HCT116 (cell line): ENCODE results near the gene ATG4D. TPM values are rescaled to one million over a fixed set of nuclear protein-coding genes. Genes with fewer than 3 reads are reported as not detected.

Source experiments
- ATAC-seq: fragments of 200-7000 bp; cut with Tn5 transposase; 2 replicates; pipeline ENCODE4 v1.9.1; 2020; ENCODE audit warnings: mild to moderate bottlenecking, moderate library complexity
- BruUV-seq: library from RNA; stranded (reverse); fragments of 400-500 nt; replicated peaks from 2 replicates; lab custom pipeline; 2021; lab: Mats Ljungman, UMichigan
- CTCF ChIA-PET: fragments of 300-600 bp; sonication (Branson Sonifier 250); formaldehyde crosslinking; loops from one replicate; lab custom pipeline; 2021; ENCODE audit warnings: antibody characterized with exemption; lab: Charles Lee
- POLR2A ChIA-PET: fragments of 300-600, 350-600 bp; sonication (Branson Sonifier 250); formaldehyde crosslinking; loops from one replicate; lab custom pipeline; 2021; ENCODE audit warnings: antibody characterized with exemption; lab: Charles Lee
- RAD21 ChIA-PET, 2 experiments: fragments of 300-600 bp; sonication (Branson Sonifier 250); formaldehyde crosslinking; loops; one replicate each; lab custom pipeline; 2023; ENCODE audit warnings: low total read pairs in 2 of 2; ENCODE audit not compliant: uncharacterized antibody in 2 of 2, unreplicated experiment in 2 of 2, low non-redundant PET in 1 of 2; lab: Charles Lee
- DNase-seq: peaks from one replicate; pipeline ENCODE4 v3.0.0-alpha.2; 2010; ENCODE audit warnings: low read depth, low spot score
- H2AFZ ChIP-seq: fragments of 200-600 bp; shearing (Covaris generic), sonication (generic); 2 replicates; pipeline ENCODE4 v1.6.1; 2017; ENCODE audit warnings: low read depth, mixed run types, mixed read lengths, antibody characterized with exemption, low read length; ENCODE audit not compliant: poor library complexity, severe bottlenecking
- H3K27ac ChIP-seq: 2 replicates; pipeline ENCODE4 v1.5.1; 2012; ENCODE audit warnings: low read depth, low read length
- H3K27me3 ChIP-seq: fragments of 200-600 bp; sonication (generic); 2 replicates; pipeline ENCODE4 v1.6.1; 2016; ENCODE audit warnings: mixed run types, low read length, mixed read lengths; ENCODE audit not compliant: insufficient read depth
- H3K36me3 ChIP-seq, 2 experiments: fragments of 200-500 bp in 1 of 2; fragments of 200-600 bp in 1 of 2; sonication (Bioruptor generic) in 1 of 2; sonication (generic) in 1 of 2; 2 replicates each; pipeline versions ENCODE4 v1.5.1 to v1.6.1; 2014 to 2016; ENCODE audit warnings: low read length in 2 of 2, inconsistent platforms in 1 of 2, mixed read lengths in 1 of 2, mixed run types in 1 of 2; ENCODE audit not compliant: insufficient read depth in 2 of 2, control insufficient read depth in 1 of 2
- H3K4me1 ChIP-seq, 2 experiments: fragments of 200-600 bp in 1 of 2; sonication (generic) in 1 of 2; 2 replicates each; pipeline versions ENCODE4 v1.5.1 to v1.6.1; 2012 to 2017; ENCODE audit warnings: low read length in 2 of 2, inconsistent platforms in 1 of 2, mild to moderate bottlenecking in 1 of 2, mixed read lengths in 1 of 2, mixed run types in 1 of 2, moderate library complexity in 1 of 2; ENCODE audit not compliant: insufficient read depth in 2 of 2, control insufficient read depth in 1 of 2
- H3K4me2 ChIP-seq: fragments of 200-600 bp; sonication (generic); 2 replicates; pipeline ENCODE4 v1.6.1; 2017; ENCODE audit warnings: mixed run types, low read length, mixed read lengths
- H3K4me3 ChIP-seq, 2 experiments: fragments of 200-600 bp in 1 of 2; sonication (generic) in 1 of 2; replicated peaks in 1 of 2; 2 replicates each; pipeline ENCODE4 v1.5.1; 2011 to 2016; ENCODE audit warnings: low read length in 2 of 2, control low read depth in 1 of 2, low read depth in 1 of 2, mild to moderate bottlenecking in 1 of 2, mixed read lengths in 1 of 2, mixed run types in 1 of 2
- H3K79me2 ChIP-seq: fragments of 200-600 bp; sonication (generic); 2 replicates; pipeline ENCODE4 v1.6.1; 2017; ENCODE audit warnings: mild to moderate bottlenecking, mixed run types, low read length, moderate library complexity, mixed read lengths; ENCODE audit not compliant: insufficient read depth
- H3K9ac ChIP-seq: fragments of 200-600 bp; sonication (generic); 2 replicates; pipeline ENCODE4 v1.6.1; 2016; ENCODE audit warnings: low read length, mixed read lengths
- H3K9me2 ChIP-seq: fragments of 200-600 bp; sonication (generic), shearing (Covaris generic); 2 replicates; pipeline ENCODE4 v1.6.1; 2017; ENCODE audit warnings: mixed run types, mild to moderate bottlenecking, moderate library complexity; ENCODE audit not compliant: insufficient read depth
- H3K9me3 ChIP-seq, 2 experiments: fragments of 200-500 bp in 1 of 2; fragments of 200-600 bp in 1 of 2; sonication (Bioruptor generic) in 1 of 2; sonication (generic) in 1 of 2; 2 replicates each; pipeline ENCODE4 v1.6.1; 2014 to 2017; ENCODE audit warnings: low read length in 2 of 2, mixed read lengths in 2 of 2, inconsistent platforms in 1 of 2, low read depth in 1 of 2, mild to moderate bottlenecking in 1 of 2, mixed run types in 1 of 2, moderate library complexity in 1 of 2; ENCODE audit not compliant: control insufficient read depth in 1 of 2, insufficient read depth in 1 of 2
- H4K20me1 ChIP-seq: fragments of 200-600 bp; sonication (generic), shearing (Covaris generic); 2 replicates; pipeline ENCODE4 v1.6.1; 2017; ENCODE audit warnings: mixed run types, mild to moderate bottlenecking, moderate library complexity; ENCODE audit not compliant: insufficient read depth
- CEBPB ChIP-seq: IDR thresholded peaks from 2 replicates; pipeline ENCODE4 v1.6.1; 2012; ENCODE audit warnings: low read depth
- ELF1 ChIP-seq: IDR thresholded peaks from 2 replicates; pipeline ENCODE4 v1.6.1; 2012; ENCODE audit warnings: low read depth, borderline replicate concordance
- RAD21 ChIP-seq: IDR thresholded peaks from 2 replicates; pipeline ENCODE4 v1.6.1; 2012; ENCODE audit warnings: low read depth, mild to moderate bottlenecking
- TCF7L2 ChIP-seq: IDR thresholded peaks from 2 replicates; pipeline ENCODE4 v1.7.0; 2011; ENCODE audit warnings: borderline replicate concordance, inconsistent platforms; ENCODE audit not compliant: insufficient read depth, insufficient read length; ENCODE audit errors: extremely low read depth
- YY1 ChIP-seq: IDR thresholded peaks from 2 replicates; pipeline ENCODE4 v1.6.1; 2011; ENCODE audit warnings: low read length, low read depth, moderate library complexity, mild to moderate bottlenecking; ENCODE audit not compliant: insufficient replicate concordance; ENCODE audit errors: extremely low read depth
- ZFX ChIP-seq: fragments of 450-650 bp; IDR thresholded peaks from 2 replicates; pipeline ENCODE4 v1.6.1; 2017
- intact Hi-C: fragments of 100-400 bp; cut with micrococcal nuclease; formaldehyde crosslinking; loops from 2 replicates; pipeline ENCODE4 v1.10.0; 2022
- total RNA-seq: library from RNA; stranded (reverse); gene quantifications from one replicate; pipeline ENCODE4 v1.2.1, GENCODE V29; 2021; ENCODE audit not compliant: unreplicated experiment
- TF ChIP-seq, protein P1 (sequence below): IDR thresholded peaks from 2 replicates; pipeline ENCODE4 v1.6.1; 2012; ENCODE audit warnings: low read depth
- TF ChIP-seq, protein P2 (sequence below): IDR thresholded peaks from 2 replicates; pipeline ENCODE4 v1.6.1; 2012
- TF ChIP-seq, protein P3 (sequence below): IDR thresholded peaks from 2 replicates; pipeline ENCODE4 v1.6.1; 2011; ENCODE audit warnings: mild to moderate bottlenecking, low read length, moderate library complexity; ENCODE audit not compliant: insufficient replicate concordance; ENCODE audit errors: extremely low read depth

The ATG4D gene
- total RNA-seq, 1 experiment from 2014 or later: 45.4 TPM

DNA sequence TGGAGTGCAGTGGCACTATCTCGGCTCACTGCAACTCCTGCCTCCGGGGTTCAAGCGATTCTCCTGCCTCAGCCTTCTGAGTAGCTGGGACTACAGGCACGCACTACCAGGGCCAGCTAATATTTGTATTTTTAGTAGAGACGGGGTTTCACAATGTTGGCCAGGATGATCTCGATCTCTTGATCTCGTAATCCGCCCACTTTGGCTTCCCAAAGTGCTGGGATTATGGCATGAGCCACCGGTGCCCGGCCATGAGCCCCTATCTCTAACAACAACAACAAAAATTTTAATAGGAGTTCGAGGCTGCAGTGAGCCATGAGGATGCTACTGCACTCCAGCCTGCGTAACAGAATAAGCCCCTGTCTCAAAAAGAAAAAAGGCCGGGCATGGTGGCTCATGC is 38.4 kb downstream of the ATG4D start:
- Histone ChIP-seq H3K4me1 (peaks cover 5 to 20% of the 10 kb centered on the region in 2 experiments; a peak in 3 of 4 replicates), H3K9me3 (no peaks in the 10 kb centered on the region), H3K9me2 (no peaks in the 10 kb centered on the region), H2AFZ (no peak overlapping the region), H3K4me3 (no peak overlapping the region), H3K27ac (no peak overlapping the region), H3K27me3 (no peaks in the 10 kb centered on the region), H3K9ac (no peak overlapping the region), H4K20me1 (no peaks in the 10 kb centered on the region), H3K4me2 (no peak overlapping the region), H3K36me3 (peaks cover 9 to 14% of the 10 kb centered on the region in 2 experiments; a peak in 3 of 4 replicates), H3K79me2 (peaks cover 4% of the 10 kb centered on the region; the same call in 1 of the 2 replicates)
- no TSS peak for BruUV-seq
- DNase-seq: no peak
- ChIA-PET RAD21 (interaction anchor here (0.7 to 3.5 kb wide), 5 partner anchors 22 to 118 kb away, joined by 5 to 31 read pairs (median 6); no protein-coding TSS in a partner anchor), POLR2A (interaction anchor here (1.6 kb wide), 1 partner anchor 62 kb away, joined by 4 read pairs; no protein-coding TSS in a partner anchor), CTCF (interaction anchor here (0.7 to 3.0 kb wide), 8 partner anchors 8 to 119 kb away, joined by 3 to 114 read pairs (median 3); partner anchors contain the start of gene QTRT1)
- ATAC-seq: no peak
- TF ChIP-seq RAD21 (no peak), YY1 (no peak), TCF7L2 (no peak), ELF1 (no peak), ZFX (no peak), CEBPB (no peak)
- TF ChIP-seq, protein P1, sequence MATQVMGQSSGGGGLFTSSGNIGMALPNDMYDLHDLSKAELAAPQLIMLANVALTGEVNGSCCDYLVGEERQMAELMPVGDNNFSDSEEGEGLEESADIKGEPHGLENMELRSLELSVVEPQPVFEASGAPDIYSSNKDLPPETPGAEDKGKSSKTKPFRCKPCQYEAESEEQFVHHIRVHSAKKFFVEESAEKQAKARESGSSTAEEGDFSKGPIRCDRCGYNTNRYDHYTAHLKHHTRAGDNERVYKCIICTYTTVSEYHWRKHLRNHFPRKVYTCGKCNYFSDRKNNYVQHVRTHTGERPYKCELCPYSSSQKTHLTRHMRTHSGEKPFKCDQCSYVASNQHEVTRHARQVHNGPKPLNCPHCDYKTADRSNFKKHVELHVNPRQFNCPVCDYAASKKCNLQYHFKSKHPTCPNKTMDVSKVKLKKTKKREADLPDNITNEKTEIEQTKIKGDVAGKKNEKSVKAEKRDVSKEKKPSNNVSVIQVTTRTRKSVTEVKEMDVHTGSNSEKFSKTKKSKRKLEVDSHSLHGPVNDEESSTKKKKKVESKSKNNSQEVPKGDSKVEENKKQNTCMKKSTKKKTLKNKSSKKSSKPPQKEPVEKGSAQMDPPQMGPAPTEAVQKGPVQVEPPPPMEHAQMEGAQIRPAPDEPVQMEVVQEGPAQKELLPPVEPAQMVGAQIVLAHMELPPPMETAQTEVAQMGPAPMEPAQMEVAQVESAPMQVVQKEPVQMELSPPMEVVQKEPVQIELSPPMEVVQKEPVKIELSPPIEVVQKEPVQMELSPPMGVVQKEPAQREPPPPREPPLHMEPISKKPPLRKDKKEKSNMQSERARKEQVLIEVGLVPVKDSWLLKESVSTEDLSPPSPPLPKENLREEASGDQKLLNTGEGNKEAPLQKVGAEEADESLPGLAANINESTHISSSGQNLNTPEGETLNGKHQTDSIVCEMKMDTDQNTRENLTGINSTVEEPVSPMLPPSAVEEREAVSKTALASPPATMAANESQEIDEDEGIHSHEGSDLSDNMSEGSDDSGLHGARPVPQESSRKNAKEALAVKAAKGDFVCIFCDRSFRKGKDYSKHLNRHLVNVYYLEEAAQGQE: no peak
- TF ChIP-seq, protein P2, sequence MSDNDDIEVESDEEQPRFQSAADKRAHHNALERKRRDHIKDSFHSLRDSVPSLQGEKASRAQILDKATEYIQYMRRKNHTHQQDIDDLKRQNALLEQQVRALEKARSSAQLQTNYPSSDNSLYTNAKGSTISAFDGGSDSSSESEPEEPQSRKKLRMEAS: no peak
- TF ChIP-seq, protein P3, sequence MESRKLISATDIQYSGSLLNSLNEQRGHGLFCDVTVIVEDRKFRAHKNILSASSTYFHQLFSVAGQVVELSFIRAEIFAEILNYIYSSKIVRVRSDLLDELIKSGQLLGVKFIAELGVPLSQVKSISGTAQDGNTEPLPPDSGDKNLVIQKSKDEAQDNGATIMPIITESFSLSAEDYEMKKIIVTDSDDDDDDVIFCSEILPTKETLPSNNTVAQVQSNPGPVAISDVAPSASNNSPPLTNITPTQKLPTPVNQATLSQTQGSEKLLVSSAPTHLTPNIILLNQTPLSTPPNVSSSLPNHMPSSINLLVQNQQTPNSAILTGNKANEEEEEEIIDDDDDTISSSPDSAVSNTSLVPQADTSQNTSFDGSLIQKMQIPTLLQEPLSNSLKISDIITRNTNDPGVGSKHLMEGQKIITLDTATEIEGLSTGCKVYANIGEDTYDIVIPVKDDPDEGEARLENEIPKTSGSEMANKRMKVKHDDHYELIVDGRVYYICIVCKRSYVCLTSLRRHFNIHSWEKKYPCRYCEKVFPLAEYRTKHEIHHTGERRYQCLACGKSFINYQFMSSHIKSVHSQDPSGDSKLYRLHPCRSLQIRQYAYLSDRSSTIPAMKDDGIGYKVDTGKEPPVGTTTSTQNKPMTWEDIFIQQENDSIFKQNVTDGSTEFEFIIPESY: no peak
- intact Hi-C loops: loop anchor here (5.0 kb wide), 1 partner anchor 45 kb away; the partner anchor contains the start of gene SLC44A2
